GM12891 (cell line): Measurements from ENCODE around the gene SLC50A1.

Experiments used
- POLR2A ChIP-seq: IDR thresholded peaks from 2 replicates; pipeline ENCODE4 v1.6.1; 2011; ENCODE audit warnings: low read depth, low read length, control low read depth
- POLR2AphosphoS5 ChIP-seq: IDR thresholded peaks from 2 replicates; pipeline ENCODE4 v1.6.1; 2011; ENCODE audit warnings: low read depth, low read length, control low read depth

DNA sequence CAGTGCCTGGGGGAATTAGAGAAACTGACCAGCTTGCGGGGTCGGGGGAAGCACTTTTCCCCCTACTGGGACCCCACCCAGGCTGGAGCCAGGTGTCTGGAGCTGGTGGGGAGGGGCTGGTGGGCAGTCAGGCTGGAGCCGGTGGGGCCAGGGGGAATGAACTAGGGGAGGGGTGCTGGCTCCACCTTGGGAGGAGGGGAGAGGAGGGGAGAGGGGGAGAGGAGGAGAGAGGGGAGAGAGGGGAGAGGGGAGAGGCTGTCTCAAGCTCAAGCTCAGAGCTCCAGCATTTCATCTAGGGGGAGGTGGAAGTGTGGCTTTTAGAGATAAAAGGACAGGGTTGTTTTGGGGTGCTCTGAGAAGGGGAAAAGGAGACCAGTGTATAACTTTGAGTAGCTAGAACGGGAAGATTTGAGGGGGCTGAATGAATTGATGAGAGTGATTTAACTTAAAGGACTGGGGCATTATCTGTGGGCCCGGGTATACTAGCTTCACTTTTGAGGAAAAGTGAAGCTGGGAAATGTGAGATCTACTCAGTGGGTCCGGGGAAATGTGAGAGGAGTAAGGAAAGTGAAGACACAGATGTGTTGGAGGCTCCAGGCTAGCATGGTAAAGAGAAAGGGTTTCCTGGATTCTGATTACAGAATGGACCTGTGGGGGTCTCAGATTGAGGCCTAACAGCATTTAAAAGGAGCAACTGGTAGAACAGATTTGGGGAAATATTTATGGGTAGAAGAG is 5.2 kb upstream of the SLC50A1 start:
- TF ChIP-seq POLR2A, result no peak
- TF ChIP-seq POLR2AphosphoS5, result no peak
